GM12872 (cell line): ENCODE data around the gene PIGR.
A peak's percentile ranks its signal among the peaks of the same experiment; 100 is the strongest.

Experiments
- CTCF ChIP-seq: IDR thresholded peaks from 3 replicates; pipeline ENCODE4 v1.5.1; 2011; ENCODE audit warnings: low read depth, mild to moderate bottlenecking, low read length, moderate library complexity; ENCODE audit not compliant: insufficient read depth

Gene PIGR

GRCh38 chr1:206883876-206884275 lies 62.4 kb downstream of the PIGR start:
- TF ChIP-seq CTCF, result no peak

- no peak for TF ChIP-seq CTCF
Observed at GRCh38 chr1:206883160-206883559, 63.1 kb downstream of the PIGR start.

GRCh38 chr1:206882555-206882954 lies 63.7 kb downstream of the PIGR start:
- TF ChIP-seq CTCF, result peak; percentile 38; the same call in 1 of the 3 replicates

GRCh38 chr1:206880314-206880713 lies 66.0 kb downstream of the PIGR start:
- no peak for TF ChIP-seq CTCF
